ACC112 (cell line): ENCODE results near the gene PHYKPL.
"Not testable (repeated sequence)": the region's sequence is repeated elsewhere in the genome, so short reads cannot be mapped to it uniquely, and the experiment has no call there.

Experiments used
- H2AFZ ChIP-seq: fragments of 200-600 bp; sonication (generic); one replicate; pipeline ENCODE4 v1.6.0; 2017; ENCODE audit warnings: antibody characterized with exemption, low read length; ENCODE audit not compliant: unreplicated experiment
- H3K27ac ChIP-seq: fragments of 200-600 bp; sonication (generic); 2 replicates; pipeline ENCODE4 v1.5.1; 2014; ENCODE audit warnings: low read depth, mild to moderate bottlenecking, antibody characterized with exemption, low read length, moderate library complexity
- H3K27me3 ChIP-seq: fragments of 200-600 bp; sonication (generic); 2 replicates; pipeline ENCODE4 v1.6.1; 2014; ENCODE audit warnings: mild to moderate bottlenecking, antibody characterized with exemption, low read length, moderate library complexity, mixed read lengths; ENCODE audit not compliant: insufficient read depth
- H3K36me3 ChIP-seq: fragments of 200-600 bp; sonication (generic); 2 replicates; pipeline ENCODE4 v1.6.1; 2016; ENCODE audit warnings: mild to moderate bottlenecking, antibody characterized with exemption, low read length, moderate library complexity, mixed read lengths; ENCODE audit not compliant: insufficient read depth
- H3K4me1 ChIP-seq: fragments of 200-600 bp; sonication (generic); one replicate; pipeline ENCODE4 v1.6.1; 2016; ENCODE audit warnings: low read length, mixed read lengths; ENCODE audit not compliant: insufficient read depth, unreplicated experiment, control insufficient read depth
- H3K4me3 ChIP-seq: fragments of 200-600 bp; sonication (generic); 2 replicates; pipeline ENCODE4 v1.5.1; 2014; ENCODE audit warnings: mild to moderate bottlenecking, low read depth, low read length
- H3K79me2 ChIP-seq: fragments of 200-600 bp; sonication (generic); one replicate; pipeline ENCODE4 v1.6.0; 2016; ENCODE audit warnings: low read length; ENCODE audit not compliant: control insufficient read depth, unreplicated experiment, insufficient read depth

Gene PHYKPL

GRCh38 chr5:178247481-178248456 is 15.2 kb upstream of the PHYKPL start:
- Histone ChIP-seq H3K27ac (no peak overlapping the region), H2AFZ (no peak overlapping the region), H3K4me1 (no peaks in the 10 kb centered on the region), H3K27me3 (no peaks in the 10 kb centered on the region), H3K36me3 (no peaks in the 10 kb centered on the region), H3K79me2 (no peaks in the 10 kb centered on the region), H3K4me3 (no peak overlapping the region)

DNA sequence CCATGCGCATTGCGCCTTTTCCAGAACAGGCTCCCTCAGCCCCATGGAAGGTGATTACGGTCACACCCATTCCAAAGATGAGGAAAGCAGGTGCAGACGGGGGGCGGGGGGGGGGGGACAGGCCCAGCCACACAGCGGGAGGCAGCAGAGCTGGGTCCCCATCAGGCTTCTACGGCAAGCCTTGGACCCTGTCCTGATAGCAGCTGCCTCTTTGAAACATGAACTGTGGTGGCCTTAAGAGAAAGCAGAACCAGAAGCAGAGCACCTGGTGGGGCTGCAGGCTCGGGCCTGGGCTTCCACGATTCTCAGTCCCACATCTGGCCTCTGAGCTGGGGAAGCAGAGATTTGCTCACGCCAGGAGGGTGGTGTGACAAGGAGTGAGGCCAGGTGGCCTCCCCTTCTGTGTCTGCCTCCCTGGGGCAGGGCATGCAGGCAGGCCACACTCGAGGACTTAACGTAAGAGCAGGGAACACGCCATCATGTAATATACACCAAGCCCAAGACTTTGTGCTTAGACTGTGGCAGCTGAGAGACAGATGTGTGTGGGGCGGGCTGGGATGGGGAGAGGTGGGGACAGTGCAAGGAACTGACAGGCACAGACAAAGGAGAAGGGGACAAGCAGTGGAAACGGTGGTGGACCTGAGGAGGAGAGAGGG is 14.2 kb upstream of the PHYKPL start:
- Histone ChIP-seq H3K4me1 (no peaks in the 10 kb centered on the region), H3K27me3 (no peaks in the 10 kb centered on the region), H3K36me3 (no peaks in the 10 kb centered on the region)

GRCh38 chr5:178245389-178245788 is 12.8 kb upstream of the PHYKPL start:
- Histone ChIP-seq H3K27ac (no peak overlapping the region), H3K4me1 (no peaks in the 10 kb centered on the region), H3K4me3 (no peak overlapping the region)

More for the DNA sequence above, 14.2 kb upstream of the PHYKPL start:
- Histone ChIP-seq H3K4me3 (no peak overlapping the region), H2AFZ (no peak overlapping the region), H3K27ac (no peak overlapping the region), H3K79me2 (no peaks in the 10 kb centered on the region)

GRCh38 chr5:178244576-178244975 is 12.0 kb upstream of the PHYKPL start:
- no peaks in the 10 kb centered on the region for H3K4me1 ChIP-seq
- H3K36me3 ChIP-seq: no peaks in the 10 kb centered on the region
- H2AFZ ChIP-seq: no peak overlapping the region
- no peak overlapping the region for H3K4me3 ChIP-seq
- H3K27me3 ChIP-seq: no peaks in the 10 kb centered on the region
- no peaks in the 10 kb centered on the region for H3K79me2 ChIP-seq
- no peak overlapping the region for H3K27ac ChIP-seq

More at GRCh38 chr5:178245389-178245788, 12.8 kb upstream of the PHYKPL start:
- Histone ChIP-seq H2AFZ (no peak overlapping the region), H3K79me2 (no peaks in the 10 kb centered on the region), H3K36me3 (no peaks in the 10 kb centered on the region), H3K27me3 (no peaks in the 10 kb centered on the region)

DNA sequence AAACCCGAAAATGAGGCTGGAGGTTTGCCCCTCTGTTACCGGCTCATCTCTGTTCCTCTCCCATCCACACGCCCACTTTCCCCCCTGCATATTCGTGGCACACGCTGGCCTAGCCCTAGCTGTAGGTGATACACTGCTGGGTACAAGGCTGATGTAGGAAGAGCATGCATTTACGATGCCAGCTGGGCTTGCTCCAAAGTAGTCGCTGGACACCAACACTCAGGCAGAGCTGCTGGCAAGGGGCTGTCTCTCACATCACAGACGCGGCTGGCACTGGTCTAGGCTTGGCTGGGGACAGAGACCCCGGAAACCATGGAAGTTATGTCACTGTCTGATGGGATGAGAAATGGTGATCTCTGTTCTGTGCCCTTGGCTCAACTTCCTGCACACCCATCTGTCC is 9.8 kb upstream of the PHYKPL start:
- Histone ChIP-seq H3K4me3 (no peak overlapping the region), H3K4me1 (no peaks in the 10 kb centered on the region), H3K27ac (no peak overlapping the region), H2AFZ (no peak overlapping the region), H3K27me3 (no peaks in the 10 kb centered on the region), H3K36me3 (no peaks in the 10 kb centered on the region), H3K79me2 (no peaks in the 10 kb centered on the region)

DNA sequence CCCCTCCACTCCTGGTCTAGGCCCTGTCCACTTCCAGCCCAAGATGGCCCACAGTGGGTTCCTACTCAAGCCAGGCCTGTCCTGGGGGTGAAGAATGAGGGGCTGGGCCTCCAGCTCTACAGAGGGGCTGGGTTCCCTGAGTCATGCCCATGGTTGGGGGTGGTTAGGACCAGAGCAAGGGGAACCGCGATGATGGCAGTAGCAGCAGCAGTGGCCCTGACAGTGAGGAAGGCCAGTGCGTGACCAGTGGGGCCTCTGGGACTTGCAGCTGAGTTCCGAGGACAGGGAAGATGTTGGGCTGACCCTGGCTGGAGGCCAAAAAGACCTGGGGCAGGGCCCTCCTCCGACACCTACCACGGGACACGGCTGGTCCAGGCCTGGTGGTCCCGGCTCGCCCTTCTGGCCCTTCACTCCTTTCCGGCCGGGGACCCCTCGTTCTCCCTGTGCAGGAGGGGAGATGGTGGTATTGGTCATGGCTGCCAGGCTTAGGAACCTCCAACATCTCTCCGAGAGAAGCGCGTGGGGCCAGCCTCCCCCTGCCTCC is 9.2 kb upstream of the PHYKPL start:
- Histone ChIP-seq H3K4me3 (no peak overlapping the region), H3K79me2 (no peaks in the 10 kb centered on the region), H2AFZ (no peak overlapping the region), H3K4me1 (no peaks in the 10 kb centered on the region), H3K27ac (no peak overlapping the region), H3K27me3 (no peaks in the 10 kb centered on the region), H3K36me3 (no peaks in the 10 kb centered on the region)

DNA sequence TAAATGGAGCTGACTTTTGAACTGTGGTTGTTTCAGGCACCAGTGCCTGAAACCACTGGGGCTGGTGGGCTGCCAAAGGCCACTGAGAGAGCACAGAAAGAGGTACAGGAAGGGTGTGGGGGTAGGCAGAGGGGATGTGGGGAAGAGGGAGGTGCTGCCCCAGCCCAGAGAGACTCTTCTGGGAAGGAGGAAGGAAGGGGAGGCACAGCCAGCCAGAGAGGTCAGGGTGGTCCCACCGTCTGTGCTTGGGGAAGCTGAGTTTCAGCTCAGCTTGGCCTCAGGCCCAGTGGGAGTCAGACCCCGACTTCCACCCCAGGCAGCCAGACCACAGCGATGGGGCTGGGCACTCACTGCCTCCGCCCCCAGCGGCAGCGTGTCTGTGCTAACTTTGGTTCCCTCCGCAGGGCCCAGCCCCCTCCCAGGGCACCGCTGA is 8.6 kb upstream of the PHYKPL start:
- Histone ChIP-seq H2AFZ (no peak overlapping the region), H3K79me2 (no peaks in the 10 kb centered on the region), H3K27me3 (no peaks in the 10 kb centered on the region), H3K27ac (no peak overlapping the region), H3K4me1 (no peaks in the 10 kb centered on the region), H3K4me3 (no peak overlapping the region), H3K36me3 (no peaks in the 10 kb centered on the region)

DNA sequence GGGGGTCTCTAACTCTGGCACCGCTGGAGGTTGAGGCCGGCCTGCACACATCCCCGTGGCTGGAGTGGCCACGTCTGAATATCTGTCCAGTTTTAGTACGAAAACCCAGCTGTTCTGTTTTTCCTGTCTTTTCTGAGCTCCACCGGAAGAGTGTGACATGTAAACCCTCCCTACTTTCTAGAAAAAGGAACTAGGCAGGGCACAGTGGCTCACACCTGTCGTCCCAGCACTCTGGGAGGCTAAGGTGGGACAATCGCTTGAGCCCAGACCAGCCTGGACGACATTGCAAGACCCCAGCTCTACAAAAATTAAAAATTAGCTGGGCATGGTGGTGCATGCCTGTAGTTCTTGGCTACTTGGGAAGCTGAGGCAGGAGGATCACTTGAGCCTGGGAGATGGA is 8.2 kb upstream of the PHYKPL start:
- H3K4me1 ChIP-seq: no peaks in the 10 kb centered on the region
- no peak overlapping the region for H2AFZ ChIP-seq
- no peak overlapping the region for H3K27ac ChIP-seq
- H3K27me3 ChIP-seq: no peaks in the 10 kb centered on the region
- no peaks in the 10 kb centered on the region for H3K79me2 ChIP-seq
- no peak overlapping the region for H3K4me3 ChIP-seq
- no peaks in the 10 kb centered on the region for H3K36me3 ChIP-seq

DNA sequence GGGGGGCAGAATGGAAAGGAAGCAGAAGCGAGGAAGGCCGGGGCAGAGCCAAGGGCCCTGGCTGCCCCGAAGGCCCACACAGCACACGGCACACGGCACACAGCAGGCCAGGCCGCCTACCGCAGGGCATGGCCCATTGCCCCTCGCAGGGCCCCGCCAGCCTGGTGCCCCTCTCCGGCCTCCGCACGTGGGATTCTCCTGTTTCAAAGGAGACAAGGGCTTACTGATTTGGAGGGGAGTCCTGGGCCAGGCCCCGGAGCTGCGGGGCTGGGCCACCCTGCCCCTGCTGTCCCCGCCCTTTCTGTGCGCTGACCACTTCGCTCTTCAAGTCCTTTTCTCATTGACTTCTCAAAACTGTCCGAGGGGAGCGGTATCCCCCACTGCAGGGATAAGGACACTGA is 7.7 kb upstream of the PHYKPL start:
- no peaks in the 10 kb centered on the region for H3K4me1 ChIP-seq
- H2AFZ ChIP-seq: no peak overlapping the region
- H3K4me3 ChIP-seq: no peak overlapping the region
- no peaks in the 10 kb centered on the region for H3K79me2 ChIP-seq
- H3K27me3 ChIP-seq: no peaks in the 10 kb centered on the region
- no peak overlapping the region for H3K27ac ChIP-seq
- no peaks in the 10 kb centered on the region for H3K36me3 ChIP-seq

DNA sequence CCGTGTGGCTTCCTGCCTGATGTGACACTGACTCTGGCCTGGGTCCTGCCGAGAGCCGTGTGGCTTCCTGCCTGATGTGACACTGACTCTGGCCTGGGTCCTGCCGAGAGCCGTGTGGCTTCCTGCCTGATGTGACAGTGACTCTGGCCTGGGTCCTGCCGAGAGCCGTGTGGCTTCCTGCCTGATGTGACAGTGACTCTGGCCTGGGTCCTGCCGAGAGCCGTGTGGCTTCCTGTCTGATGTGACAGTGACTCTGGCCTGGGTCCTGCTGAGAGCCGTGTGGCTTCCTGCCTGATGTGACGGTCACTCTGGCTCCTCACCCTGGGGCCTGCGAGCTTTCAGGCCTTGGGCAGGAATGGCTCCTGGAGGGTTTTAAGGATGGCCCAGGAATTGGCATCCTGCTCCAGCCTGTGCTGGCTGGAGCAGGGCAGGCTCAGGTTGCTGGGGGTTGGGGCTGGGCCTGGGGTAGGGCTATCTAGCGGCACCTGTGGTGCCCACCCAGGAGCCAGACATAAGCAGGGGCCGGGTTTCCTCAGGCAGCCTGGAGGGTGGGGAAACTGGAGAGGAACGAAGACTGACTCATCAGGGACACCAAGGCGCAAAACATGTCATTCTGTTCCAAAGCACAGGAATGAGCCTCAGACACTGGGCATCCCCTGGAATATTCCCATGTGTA is 7.2 kb upstream of the PHYKPL start:
- not testable (repeated sequence) for H3K4me1 ChIP-seq, H3K79me2 ChIP-seq, H2AFZ ChIP-seq, H3K4me3 ChIP-seq, H3K27ac ChIP-seq, H3K36me3 ChIP-seq, H3K27me3 ChIP-seq
